Measurements from ENCODE around the gene REX1BD.
"Not testable (repeated sequence)": the region's sequence is repeated elsewhere in the genome, so short reads cannot be mapped to it uniquely, and the experiment has no call there.

The REX1BD gene

DNA sequence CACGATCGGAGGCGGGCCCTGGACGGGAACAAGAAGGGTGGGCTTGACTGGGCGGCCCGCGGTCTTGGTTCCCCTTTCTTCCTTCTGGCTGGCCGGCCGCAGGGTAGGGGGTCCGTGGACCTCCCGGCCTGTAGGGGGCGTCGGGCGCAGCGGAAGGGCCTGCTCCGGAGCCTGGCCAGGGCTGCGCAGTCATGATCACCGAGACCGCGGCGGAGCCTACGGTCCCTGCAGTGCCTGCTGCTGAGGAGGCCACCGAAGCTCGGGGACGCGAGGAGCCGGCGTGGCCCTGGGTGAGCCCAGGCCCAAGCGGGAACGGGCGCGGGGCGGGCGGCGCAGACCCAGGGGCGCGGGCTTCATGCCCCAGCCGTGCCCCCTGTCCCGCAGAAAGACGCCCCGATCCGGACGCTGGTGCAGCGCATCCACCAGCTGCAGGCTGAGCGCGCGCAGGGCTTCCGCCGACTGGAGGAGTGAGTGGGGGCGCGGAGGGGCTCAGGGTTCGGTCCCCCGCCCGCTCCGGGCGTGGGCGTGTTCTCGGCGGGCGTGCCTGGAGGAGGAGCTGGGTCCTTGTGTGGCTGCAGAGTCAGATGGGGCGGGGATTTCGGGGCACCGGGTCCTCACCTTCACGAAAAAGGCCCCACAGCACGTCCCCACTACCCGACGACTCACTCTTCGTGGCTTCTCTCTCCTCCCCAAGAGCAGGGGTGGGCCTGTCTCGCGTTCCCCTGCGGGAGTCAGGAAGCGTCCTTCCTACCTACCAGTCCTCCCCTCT is at the start of gene REX1BD:
Gene REX1BD (plus strand): TSS at position 188 of the 769 bp plus-strand sequence. CDS start 4 bp downstream, at position 192.
- DNase-seq (ENCODE audit: low read depth), result peak; percentile 75

- no peak for DNase-seq (ENCODE audit: low read depth)
Observed at GRCh38 chr19:18539372-18539771, 49.2 kb upstream of the REX1BD start.

DNA sequence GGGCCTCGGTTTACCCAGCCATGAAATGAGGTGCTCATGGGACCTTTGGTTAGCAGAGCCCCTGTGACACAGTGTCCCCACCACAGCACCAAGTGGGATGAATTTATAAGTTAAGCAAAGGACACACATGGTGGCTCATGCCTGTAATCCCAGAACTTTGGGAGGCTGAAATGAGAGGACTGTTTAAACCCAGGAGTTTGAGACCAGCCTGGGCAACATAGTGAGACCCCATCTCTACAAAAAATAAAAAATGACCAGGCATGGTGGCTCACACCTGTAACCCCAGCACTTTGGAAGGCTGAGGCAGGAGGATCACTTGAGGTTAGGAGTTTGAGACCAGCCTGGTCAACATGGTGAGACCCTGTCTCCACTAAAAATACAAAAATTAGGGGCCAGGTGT is 48.4 kb upstream of the REX1BD start:
- not testable (repeated sequence) for DNase-seq (ENCODE audit: low read depth)

GRCh38 chr19:18541258-18541991 is 47.2 kb upstream of the REX1BD start:
- peak; percentile 32 for DNase-seq (ENCODE audit: low read depth)

DNA sequence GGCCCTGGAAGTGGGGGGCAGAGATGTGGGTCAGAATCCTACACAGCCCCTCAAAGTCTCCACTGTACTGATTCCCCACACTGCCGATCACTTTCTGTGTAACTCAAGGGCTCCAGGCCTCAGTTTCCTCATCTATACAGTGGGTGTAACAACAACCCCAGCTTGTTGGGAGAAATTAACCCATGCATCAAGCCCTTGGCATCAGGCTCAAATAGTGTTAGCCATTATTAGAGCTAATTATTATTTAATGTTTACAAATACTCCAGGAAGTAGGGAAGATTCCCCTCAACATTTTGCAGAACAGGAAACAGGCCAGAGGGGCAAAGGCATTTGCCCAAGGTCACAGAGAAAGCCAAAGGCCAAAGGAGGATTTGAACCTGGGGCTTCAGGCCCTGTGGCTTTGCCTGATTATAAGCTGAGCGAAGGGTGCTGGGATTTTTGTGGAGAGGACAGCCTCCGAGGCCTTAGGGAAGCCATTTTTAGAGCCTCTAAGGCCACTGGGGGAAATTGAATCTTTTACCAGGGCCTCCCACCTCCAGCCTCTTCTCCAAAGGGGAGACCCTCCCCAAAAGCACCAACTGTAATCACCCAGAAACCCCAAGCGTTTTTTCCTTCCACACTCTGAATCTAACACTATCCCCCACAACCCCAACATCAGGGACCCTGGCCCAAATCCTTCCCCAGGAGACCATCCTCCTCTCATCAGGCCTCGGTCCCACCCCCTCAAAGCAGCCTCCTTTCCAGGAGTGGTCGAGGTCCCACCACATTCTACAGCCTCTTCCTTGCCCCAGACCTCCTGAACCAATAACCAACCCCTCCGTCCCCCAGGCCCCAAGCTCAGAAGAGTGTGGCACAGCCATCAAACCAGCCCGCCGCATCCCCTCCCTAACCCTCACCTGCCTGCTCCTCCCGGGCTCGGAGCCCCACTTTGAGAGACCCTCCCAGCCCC is 46.3 kb upstream of the REX1BD start:
- DNase-seq (ENCODE audit: low read depth), result no peak

- DNase-seq (ENCODE audit: low read depth), result peak; percentile 86
Observed at GRCh38 chr19:18542941-18543813, 45.4 kb upstream of the REX1BD start, which contains the start of gene FKBP8. FKBP8 (minus strand) TSS chr19:18543573; CDS start chr19:18541970, 1,603 bp downstream.

DNA sequence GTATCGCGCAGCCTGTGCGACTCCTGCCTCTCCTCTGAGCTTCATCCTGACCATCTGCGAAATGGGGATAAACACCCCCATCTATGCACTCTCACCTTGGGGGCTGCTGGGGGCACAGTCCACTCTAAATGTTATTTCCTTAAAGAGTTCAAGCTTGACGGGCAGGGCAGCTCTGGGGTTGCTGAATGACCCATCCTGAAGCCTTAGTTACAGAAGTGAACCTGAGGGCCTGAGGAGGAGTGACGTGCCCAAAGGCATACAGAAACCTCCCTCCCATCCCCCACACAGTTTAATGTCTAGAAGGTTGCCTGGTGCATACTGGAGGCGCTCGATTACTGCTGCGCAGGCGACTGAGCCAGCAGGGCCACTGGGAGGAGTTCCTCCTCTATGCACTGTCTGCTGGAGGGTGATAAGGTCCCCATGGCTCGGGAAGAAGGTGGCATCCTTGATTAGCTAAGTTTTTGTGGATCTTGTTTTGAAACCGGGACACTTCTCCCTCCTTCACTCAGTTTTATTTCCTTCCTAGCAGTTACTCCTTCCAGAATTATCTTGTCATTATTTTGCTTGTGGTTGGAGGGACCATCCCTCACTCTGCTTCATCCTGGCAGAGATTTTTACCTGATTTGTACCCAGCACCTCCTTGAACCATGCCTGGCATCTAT is 44.7 kb upstream of the REX1BD start:
- DNase-seq (ENCODE audit: low read depth), result peak; percentile 67

- DNase-seq (ENCODE audit: low read depth), result no peak
Observed at GRCh38 chr19:18551631-18552030, 37.0 kb upstream of the REX1BD start.

GRCh38 chr19:18557411-18558201 is 31.0 kb upstream of the REX1BD start, which contains the start of gene KXD1:
KXD1 (plus strand) TSS chr19:18557870; CDS start chr19:18562057, 4,187 bp downstream.
- peak; percentile 99 for DNase-seq (ENCODE audit: low read depth)

DNA sequence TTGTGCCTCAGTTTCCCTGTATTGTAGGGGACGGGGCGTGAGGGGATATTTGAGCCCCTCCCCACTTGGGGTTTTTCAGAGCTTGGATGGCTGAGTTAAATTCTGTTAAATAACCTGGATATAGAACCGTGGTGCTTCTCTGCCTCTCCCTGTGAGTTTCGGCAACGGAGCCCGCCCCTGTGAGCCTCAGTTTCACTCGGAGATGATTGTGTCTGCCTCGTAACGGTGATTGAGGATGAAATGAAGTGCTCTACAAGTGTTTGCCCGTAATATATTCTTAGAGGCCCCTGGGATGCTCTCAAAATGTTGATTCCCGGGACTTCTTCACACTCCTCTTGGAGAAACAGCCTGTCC is 30.4 kb upstream of the REX1BD start:
- DNase-seq (ENCODE audit: low read depth), result no peak

GRCh38 chr19:18558604-18559003 is 30.0 kb upstream of the REX1BD start:
- no peak for DNase-seq (ENCODE audit: low read depth)

GRCh38 chr19:18559685-18560084 is 28.9 kb upstream of the REX1BD start:
- no peak for DNase-seq (ENCODE audit: low read depth)

DNA sequence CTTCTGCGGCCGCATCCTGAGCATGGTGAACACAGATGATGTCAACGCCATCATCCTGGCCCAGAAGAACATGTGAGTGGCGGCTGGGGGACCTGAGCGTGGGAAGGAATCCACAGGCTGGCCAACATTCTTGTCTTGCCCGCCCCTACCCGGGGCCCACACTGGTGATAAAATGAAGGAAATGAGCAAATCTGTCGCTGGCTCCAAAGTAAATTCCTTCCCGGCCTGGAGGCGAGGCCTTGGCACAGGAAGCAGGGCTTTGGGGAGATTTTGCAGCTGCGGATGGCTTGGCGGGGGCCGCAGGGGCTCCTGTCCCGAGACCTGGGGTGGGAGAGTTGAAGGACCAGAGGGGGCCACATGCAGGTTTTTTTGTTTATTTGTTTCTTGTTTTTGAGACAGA is 26.5 kb upstream of the REX1BD start:
- DNase-seq (ENCODE audit: low read depth), result peak; percentile 64

- DNase-seq (ENCODE audit: low read depth), result no peak
Observed at GRCh38 chr19:18566953-18567352, 21.6 kb upstream of the REX1BD start.

GRCh38 chr19:18568367-18568766 is 20.2 kb upstream of the REX1BD start:
- no peak for DNase-seq (ENCODE audit: low read depth)

- peak; percentile 99 for DNase-seq (ENCODE audit: low read depth)
Observed at GRCh38 chr19:18571564-18572344, 16.8 kb upstream of the REX1BD start, which contains the start of gene UBA52. UBA52 (plus strand) TSS chr19:18571857; CDS start chr19:18573301, 1,444 bp downstream.

DNA sequence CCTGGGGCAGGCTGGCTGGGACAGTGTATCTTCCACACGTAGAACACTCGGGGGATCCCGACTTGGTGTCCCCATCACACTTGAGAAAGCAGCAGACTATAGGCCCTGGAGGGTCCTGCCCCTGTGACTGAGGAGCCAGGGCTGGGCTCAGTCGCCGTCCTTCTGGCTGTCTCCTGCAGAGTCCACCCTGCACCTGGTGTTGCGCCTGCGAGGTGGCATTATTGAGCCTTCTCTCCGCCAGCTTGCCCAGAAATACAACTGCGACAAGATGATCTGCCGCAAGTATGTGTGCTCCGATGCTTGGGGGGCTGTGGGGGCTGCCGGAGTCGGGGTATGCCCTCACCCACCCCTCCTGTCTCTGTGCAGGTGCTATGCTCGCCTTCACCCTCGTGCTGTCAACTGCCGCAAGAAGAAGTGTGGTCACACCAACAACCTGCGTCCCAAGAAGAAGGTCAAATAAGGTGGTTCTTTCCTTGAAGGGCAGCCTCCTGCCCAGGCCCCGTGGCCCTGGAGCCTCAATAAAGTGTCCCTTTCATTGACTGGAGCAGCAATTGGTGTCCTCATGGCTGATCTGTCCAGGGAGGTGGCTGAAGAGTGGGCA is 13.8 kb upstream of the REX1BD start:
- DNase-seq (ENCODE audit: low read depth), result no peak

DNA sequence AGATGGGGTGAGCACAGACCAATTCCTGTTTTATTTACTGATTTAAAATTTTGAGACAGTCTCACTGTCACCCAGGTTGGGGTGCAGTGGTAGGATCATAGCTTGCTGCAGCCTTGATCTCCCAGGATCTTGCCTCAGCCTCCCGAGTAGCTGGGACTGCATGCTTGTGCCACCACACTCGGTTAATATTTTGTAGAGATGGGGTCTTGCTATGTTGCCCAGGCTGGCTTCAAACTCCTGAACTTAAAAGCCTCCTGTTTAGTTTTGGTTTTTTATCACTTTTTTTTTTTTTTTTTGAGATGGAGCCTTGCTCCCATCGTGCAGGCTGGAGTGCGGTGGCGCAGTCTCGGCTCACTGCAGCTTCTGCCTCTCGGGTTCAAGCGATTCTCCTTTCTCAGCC is 12.2 kb upstream of the REX1BD start:
- no peak for DNase-seq (ENCODE audit: low read depth)

Measured in iris pigment epithelial cell (primary cell).